C4-2B (cell line): ENCODE data around the gene DPF3.
"Not testable (repeated sequence)": the region's sequence is repeated elsewhere in the genome, so short reads cannot be mapped to it uniquely, and the experiment has no call there.

Experiments
- H3K27ac ChIP-seq: fragments of 450-650 bp; 2 replicates; pipeline ENCODE4 v1.5.1; 2017
- CTCF ChIP-seq: fragments of 450-650 bp; conservative IDR thresholded peaks from 2 replicates; pipeline ENCODE4 v1.5.1; 2017; ENCODE audit warnings: mild to moderate bottlenecking
- ZFX ChIP-seq: fragments of 450-650 bp; IDR thresholded peaks from 2 replicates; pipeline ENCODE4 v1.6.1; 2017

Gene DPF3

GRCh38 chr14:72753044-72753710 lies 140.7 kb downstream of the DPF3 start:
- TF ChIP-seq ZFX (no peak), CTCF (no peak)
- no peak overlapping the region for H3K27ac ChIP-seq

- TF ChIP-seq ZFX (no peak), CTCF (no peak)
- H3K27ac ChIP-seq: no peak overlapping the region
These were observed 141.9 kb downstream of the DPF3 start for GRCh38 chr14:72752034-72752412.

- TF ChIP-seq CTCF (no peak), ZFX (no peak)
- no peak overlapping the region for H3K27ac ChIP-seq
These were observed 142.4 kb downstream of the DPF3 start for GRCh38 chr14:72751276-72752033.

GRCh38 chr14:72748921-72749320 lies 145.0 kb downstream of the DPF3 start:
- H3K27ac ChIP-seq: not testable (repeated sequence)

GRCh38 chr14:72747652-72748051 lies 146.2 kb downstream of the DPF3 start:
- TF ChIP-seq CTCF: no peak
- no peak for TF ChIP-seq ZFX
- no peak overlapping the region for H3K27ac ChIP-seq

GRCh38 chr14:72745991-72746980 lies 147.6 kb downstream of the DPF3 start:
- H3K27ac ChIP-seq: no peak overlapping the region
- TF ChIP-seq ZFX (no peak), CTCF (no peak)

- no peak overlapping the region for H3K27ac ChIP-seq
- TF ChIP-seq CTCF: no peak
- no peak for TF ChIP-seq ZFX
These were observed 148.4 kb downstream of the DPF3 start for GRCh38 chr14:72745546-72745945.
